PC-3 (cell line): ENCODE data around the gene C1orf198. TPM values are rescaled to one million over a fixed set of nuclear protein-coding genes. Genes with fewer than 3 reads are reported as not detected.

Source experiments
- ATAC-seq: fragments of 200-7000 bp; cut with Tn5 transposase; 2 replicates; pipeline ENCODE4 v1.9.1; 2020; ENCODE audit warnings: mild to moderate bottlenecking, moderate library complexity
- BruUV-seq: library from RNA; stranded (reverse); fragments of 400-500 nt; replicated peaks from 2 replicates; lab custom pipeline; 2021; lab: Mats Ljungman, UMichigan
- CTCF ChIA-PET: fragments of 300-600 bp; sonication (Branson Sonifier 250); formaldehyde crosslinking; loops from one replicate; lab custom pipeline; 2022; ENCODE audit warnings: antibody characterized with exemption; lab: Charles Lee
- POLR2A ChIA-PET: fragments of 300-600 bp; sonication (Branson Sonifier 250); formaldehyde crosslinking; loops from one replicate; lab custom pipeline; 2022; ENCODE audit warnings: antibody characterized with exemption; ENCODE audit not compliant: unreplicated experiment; lab: Charles Lee
- DNase-seq: peaks from one replicate; pipeline ENCODE4 v3.0.0-alpha.2; 2015
- H2AFZ ChIP-seq: fragments of 300-600 bp; sonication (generic); 2 replicates; pipeline ENCODE4 v1.6.0; 2016; ENCODE audit warnings: antibody characterized with exemption, low read length
- H3F3A ChIP-seq: fragments of 300-600 bp; sonication (generic); one replicate; pipeline ENCODE4 v1.6.0; 2017; ENCODE audit warnings: antibody characterized with exemption, low read length, control low read depth, mild to moderate bottlenecking; ENCODE audit not compliant: unreplicated experiment
- H3K27ac ChIP-seq: fragments of 300-600 bp; sonication (generic); 2 replicates; pipeline ENCODE4 v1.5.1; 2016; ENCODE audit warnings: mild to moderate bottlenecking, low read length
- H3K27me3 ChIP-seq: fragments of 300-600 bp; sonication (generic); 2 replicates; pipeline ENCODE4 v1.6.1; 2016; ENCODE audit warnings: low read length, mixed read lengths
- H3K36me3 ChIP-seq: fragments of 300-600 bp; sonication (generic); 2 replicates; pipeline ENCODE4 v1.6.1; 2016; ENCODE audit warnings: low read depth, mixed run types, low read length, mixed read lengths
- H3K4me1 ChIP-seq: fragments of 300-600 bp; sonication (generic); 2 replicates; pipeline ENCODE4 v1.5.1; 2016; ENCODE audit warnings: low read length; ENCODE audit not compliant: insufficient read depth
- H3K4me2 ChIP-seq: fragments of 300-600 bp; sonication (generic); 2 replicates; pipeline ENCODE4 v1.6.0; 2016; ENCODE audit warnings: low read length
- H3K4me3 ChIP-seq: fragments of 300-600 bp; sonication (generic); 2 replicates; pipeline ENCODE4 v1.5.1; 2016; ENCODE audit warnings: mild to moderate bottlenecking, low read length, mixed read lengths
- H3K79me2 ChIP-seq: fragments of 300-600 bp; sonication (generic); 2 replicates; pipeline ENCODE4 v1.6.1; 2017; ENCODE audit warnings: low read length, mixed read lengths
- H3K9ac ChIP-seq: fragments of 300-600 bp; sonication (generic); 2 replicates; pipeline ENCODE4 v1.6.0; 2016; ENCODE audit warnings: mild to moderate bottlenecking, low read length
- H3K9me2 ChIP-seq: fragments of 300-600 bp; sonication (generic); replicated peaks from 2 replicates; pipeline ENCODE4 v1.6.1; 2016; ENCODE audit warnings: mixed run types, low read length, mixed read lengths
- H3K9me3 ChIP-seq: fragments of 300-600 bp; sonication (generic); 2 replicates; pipeline ENCODE4 v1.6.1; 2016; ENCODE audit warnings: low read length, mixed read lengths
- H4K20me1 ChIP-seq: fragments of 300-600 bp; sonication (generic); 2 replicates; pipeline ENCODE4 v1.6.1; 2016; ENCODE audit warnings: low read length, mixed read lengths
- EZH2 ChIP-seq: fragments of 300-600 bp; sonication (generic); IDR thresholded peaks from one replicate; pipeline ENCODE4 v1.6.1; 2017; ENCODE audit warnings: antibody characterized with exemption, mild to moderate bottlenecking, low read length; ENCODE audit not compliant: unreplicated experiment
- EZH2phosphoT487 ChIP-seq: fragments of 300-600 bp; sonication (generic); IDR thresholded peaks from 2 replicates; pipeline ENCODE4 v1.6.1; 2018; ENCODE audit warnings: mild to moderate bottlenecking, antibody characterized with exemption, low read length, borderline replicate concordance
- intact Hi-C: fragments of 100-400 bp; cut with micrococcal nuclease; formaldehyde crosslinking; loops from 2 replicates; pipeline ENCODE4 v1.9.0; 2023
- total RNA-seq: library from RNA; depleted of rRNA; stranded (reverse); fragments of >200 nt; gene quantifications from 2 replicates; pipeline ENCODE4 v1.2.3, GENCODE V29; 2014
- TF ChIP-seq, protein P1 (sequence below): fragments of 300-600 bp; sonication (generic); conservative IDR thresholded peaks from 2 replicates; pipeline ENCODE4 v1.5.1; 2017; ENCODE audit warnings: antibody characterized with exemption, low read depth, mild to moderate bottlenecking, low read length

The C1orf198 gene
- total RNA-seq, 1 experiment from 2014 or later: 24.8 TPM

- H3K4me2 ChIP-seq: no peak overlapping the region
- H3K4me3 ChIP-seq: no peak overlapping the region
- H2AFZ ChIP-seq: no peak overlapping the region
- H3K79me2 ChIP-seq: peaks cover 78% of the 10 kb centered on the region
- no peaks in the 10 kb centered on the region for H3K9me2 ChIP-seq
- no peaks in the 10 kb centered on the region for H3K9me3 ChIP-seq
- H3F3A ChIP-seq: no peaks in the 10 kb centered on the region
- ChIA-PET POLR2A (no interaction called here), CTCF (no interaction called here)
- H3K27ac ChIP-seq: no peak overlapping the region
- no TSS peak for BruUV-seq
- H4K20me1 ChIP-seq: no peaks in the 10 kb centered on the region
- TF ChIP-seq, protein P1, sequence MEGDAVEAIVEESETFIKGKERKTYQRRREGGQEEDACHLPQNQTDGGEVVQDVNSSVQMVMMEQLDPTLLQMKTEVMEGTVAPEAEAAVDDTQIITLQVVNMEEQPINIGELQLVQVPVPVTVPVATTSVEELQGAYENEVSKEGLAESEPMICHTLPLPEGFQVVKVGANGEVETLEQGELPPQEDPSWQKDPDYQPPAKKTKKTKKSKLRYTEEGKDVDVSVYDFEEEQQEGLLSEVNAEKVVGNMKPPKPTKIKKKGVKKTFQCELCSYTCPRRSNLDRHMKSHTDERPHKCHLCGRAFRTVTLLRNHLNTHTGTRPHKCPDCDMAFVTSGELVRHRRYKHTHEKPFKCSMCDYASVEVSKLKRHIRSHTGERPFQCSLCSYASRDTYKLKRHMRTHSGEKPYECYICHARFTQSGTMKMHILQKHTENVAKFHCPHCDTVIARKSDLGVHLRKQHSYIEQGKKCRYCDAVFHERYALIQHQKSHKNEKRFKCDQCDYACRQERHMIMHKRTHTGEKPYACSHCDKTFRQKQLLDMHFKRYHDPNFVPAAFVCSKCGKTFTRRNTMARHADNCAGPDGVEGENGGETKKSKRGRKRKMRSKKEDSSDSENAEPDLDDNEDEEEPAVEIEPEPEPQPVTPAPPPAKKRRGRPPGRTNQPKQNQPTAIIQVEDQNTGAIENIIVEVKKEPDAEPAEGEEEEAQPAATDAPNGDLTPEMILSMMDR: no peak
- TF ChIP-seq EZH2phosphoT487 (no peak), EZH2 (no peak)
- no peaks in the 10 kb centered on the region for H3K27me3 ChIP-seq
- H3K36me3 ChIP-seq: no peaks in the 10 kb centered on the region
- H3K4me1 ChIP-seq: peaks cover 39% of the 10 kb centered on the region
- no peak for DNase-seq
- no peak for ATAC-seq
- intact Hi-C loops: no loop called here
- H3K9ac ChIP-seq: no peak overlapping the region
Measured at GRCh38 chr1:230864441-230864840, 3.9 kb downstream of the C1orf198 start.

- Histone ChIP-seq H3K27me3 (no peaks in the 10 kb centered on the region), H3K4me2 (peak overlapping the region; percentile 0; the same call in 1 of the 2 replicates), H3K9ac (no peak overlapping the region), H3K79me2 (peaks cover 87% of the 10 kb centered on the region), H3K27ac (no peak overlapping the region), H3K36me3 (no peaks in the 10 kb centered on the region), H3K9me3 (no peaks in the 10 kb centered on the region), H3K9me2 (no peaks in the 10 kb centered on the region), H3K4me1 (peaks cover 31% of the 10 kb centered on the region), H3K4me3 (no peak overlapping the region), H3F3A (no peaks in the 10 kb centered on the region), H2AFZ (no peak overlapping the region), H4K20me1 (no peaks in the 10 kb centered on the region)
- ATAC-seq (peak; percentile 2; the same call in 1 of the 2 replicates), DNase-seq (peak; percentile 69)
- TF ChIP-seq, protein P1: no peak
- TF ChIP-seq EZH2phosphoT487 (no peak), EZH2 (no peak)
- CTCF ChIA-PET: no interaction called here
- no TSS peak for BruUV-seq
- intact Hi-C loops: no loop called here
- POLR2A ChIA-PET: no interaction called here
Measured at GRCh38 chr1:230863449-230863848, 4.9 kb downstream of the C1orf198 start.

GRCh38 chr1:230861970-230862595, 6.2 kb downstream of the C1orf198 start:
- ATAC-seq (no peak), DNase-seq (no peak)
- Histone ChIP-seq H3K4me3 (no peak overlapping the region), H3F3A (no peaks in the 10 kb centered on the region), H3K27me3 (no peaks in the 10 kb centered on the region), H3K79me2 (peaks cover 86% of the 10 kb centered on the region), H2AFZ (no peak overlapping the region), H3K4me2 (no peak overlapping the region), H3K4me1 (peaks cover 26% of the 10 kb centered on the region), H3K9me3 (no peaks in the 10 kb centered on the region), H3K9ac (no peak overlapping the region), H4K20me1 (no peaks in the 10 kb centered on the region), H3K36me3 (no peaks in the 10 kb centered on the region), H3K27ac (no peak overlapping the region), H3K9me2 (no peaks in the 10 kb centered on the region)
- TF ChIP-seq EZH2phosphoT487 (no peak), EZH2 (no peak)
- TF ChIP-seq, protein P1: no peak
- intact Hi-C loops: no loop called here
- ChIA-PET POLR2A (no interaction called here), CTCF (no interaction called here)
- no TSS peak for BruUV-seq
